Ovary (tissue), 3 donors: ENCODE measurements around the gene ST6GALNAC3.

Experiments used
- EP300 ChIP-seq: sonication (generic); formaldehyde crosslinking; IDR thresholded peaks from one replicate; pipeline ENCODE4 v1.6.1; 2017; ENCODE audit warnings: antibody characterized with exemption
- POLR2A ChIP-seq: fragments of 450-650 bp; IDR thresholded peaks from one replicate; pipeline ENCODE4 v1.6.1; 2017; ENCODE audit warnings: antibody characterized with exemption, mild to moderate bottlenecking, moderate library complexity
- TF ChIP-seq, protein P1 (sequence below), 3 donors: fragments of 450-650 bp in 2 of 3; fragments of 200-600 bp in 1 of 3; IDR thresholded peaks; one replicate each; pipeline versions ENCODE4 v1.5.1 to v1.8.0; 2016 to 2022; ENCODE audit warnings: antibody characterized with exemption in 3 of 3, mild to moderate bottlenecking in 1 of 3
- donor health status: DM: no; HTN: no; CAD: no.

DNA sequence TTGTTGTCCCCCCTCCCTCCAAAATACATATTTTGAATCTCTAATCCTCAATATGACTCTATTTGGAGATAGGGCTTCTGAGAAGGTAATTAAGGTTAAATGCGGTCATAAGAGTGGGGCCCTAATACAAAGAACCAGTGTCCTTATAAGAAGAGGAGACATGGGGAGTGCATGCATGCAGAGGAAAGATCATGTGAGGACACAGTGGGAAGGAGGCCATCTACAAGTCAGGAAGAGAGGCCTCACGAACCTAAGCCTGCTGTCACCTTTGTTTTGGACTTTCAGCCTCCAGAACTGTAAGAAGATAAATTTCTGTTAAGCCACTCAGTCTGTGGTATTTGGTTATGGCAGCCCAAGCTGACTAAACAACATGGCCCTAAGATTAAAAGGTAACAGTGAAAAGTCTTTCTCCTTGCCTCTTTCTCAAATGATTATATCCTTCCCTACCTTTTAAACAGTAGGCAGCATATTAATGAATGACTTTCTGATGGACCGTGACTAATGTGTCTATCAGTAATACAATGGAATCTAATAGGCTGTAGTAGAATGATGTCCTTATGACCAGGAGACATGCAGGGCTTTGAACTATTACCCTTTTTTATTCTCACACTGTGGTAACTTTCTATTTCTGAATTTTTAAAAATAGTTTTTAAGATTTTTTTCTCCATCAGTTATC is 40.6 kb upstream of the ST6GALNAC3 start:
- TF ChIP-seq, protein P1, sequence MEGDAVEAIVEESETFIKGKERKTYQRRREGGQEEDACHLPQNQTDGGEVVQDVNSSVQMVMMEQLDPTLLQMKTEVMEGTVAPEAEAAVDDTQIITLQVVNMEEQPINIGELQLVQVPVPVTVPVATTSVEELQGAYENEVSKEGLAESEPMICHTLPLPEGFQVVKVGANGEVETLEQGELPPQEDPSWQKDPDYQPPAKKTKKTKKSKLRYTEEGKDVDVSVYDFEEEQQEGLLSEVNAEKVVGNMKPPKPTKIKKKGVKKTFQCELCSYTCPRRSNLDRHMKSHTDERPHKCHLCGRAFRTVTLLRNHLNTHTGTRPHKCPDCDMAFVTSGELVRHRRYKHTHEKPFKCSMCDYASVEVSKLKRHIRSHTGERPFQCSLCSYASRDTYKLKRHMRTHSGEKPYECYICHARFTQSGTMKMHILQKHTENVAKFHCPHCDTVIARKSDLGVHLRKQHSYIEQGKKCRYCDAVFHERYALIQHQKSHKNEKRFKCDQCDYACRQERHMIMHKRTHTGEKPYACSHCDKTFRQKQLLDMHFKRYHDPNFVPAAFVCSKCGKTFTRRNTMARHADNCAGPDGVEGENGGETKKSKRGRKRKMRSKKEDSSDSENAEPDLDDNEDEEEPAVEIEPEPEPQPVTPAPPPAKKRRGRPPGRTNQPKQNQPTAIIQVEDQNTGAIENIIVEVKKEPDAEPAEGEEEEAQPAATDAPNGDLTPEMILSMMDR (IDR thresholded peaks at IDR 0.05), result no peak
- TF ChIP-seq POLR2A, result no peak
- TF ChIP-seq EP300, result no peak
